LoVo (cell line): ENCODE data around the gene HOXB4.

Experiments
- DNase-seq: peaks from one replicate; pipeline ENCODE4 v3.0.0-alpha.2; 2016; ENCODE audit warnings: low spot score

Gene HOXB4

DNA sequence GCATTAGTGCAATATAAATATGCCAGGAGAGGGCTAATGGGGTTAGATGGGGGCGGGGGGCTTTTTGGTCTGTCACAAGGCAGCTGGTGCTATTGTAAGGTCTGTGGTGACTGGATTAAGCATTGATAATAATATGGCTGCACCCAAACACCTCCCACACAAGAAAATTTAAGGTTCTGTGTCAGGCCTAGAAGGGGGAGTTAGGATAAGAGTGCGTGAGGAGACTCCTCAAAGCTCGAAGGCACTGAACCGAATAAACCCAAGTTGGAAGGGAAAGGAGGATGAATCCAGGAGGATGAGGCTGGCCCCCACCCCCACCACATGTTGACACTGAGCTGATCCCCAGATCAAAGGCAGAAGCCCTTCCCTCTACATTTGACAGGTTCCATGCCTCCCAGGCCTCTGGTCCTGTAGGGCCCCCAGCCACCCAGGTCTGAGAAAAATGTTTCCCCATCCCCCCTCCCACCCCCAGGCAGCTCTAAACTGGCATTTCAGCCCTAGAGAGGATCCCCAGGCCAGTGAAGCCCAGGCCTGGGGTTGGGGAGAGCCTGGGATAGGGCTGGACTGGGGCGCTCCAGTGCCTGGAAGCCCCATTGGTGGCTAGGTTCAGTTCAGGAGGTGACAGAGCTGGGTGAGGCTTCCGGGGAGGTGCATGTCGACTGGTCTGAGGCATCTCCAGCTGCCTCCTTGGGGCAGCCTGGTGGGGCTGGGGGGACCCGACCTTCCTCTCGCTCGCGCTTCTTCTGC, 49.0 kb downstream of the HOXB4 start:
- no peak for DNase-seq

DNA sequence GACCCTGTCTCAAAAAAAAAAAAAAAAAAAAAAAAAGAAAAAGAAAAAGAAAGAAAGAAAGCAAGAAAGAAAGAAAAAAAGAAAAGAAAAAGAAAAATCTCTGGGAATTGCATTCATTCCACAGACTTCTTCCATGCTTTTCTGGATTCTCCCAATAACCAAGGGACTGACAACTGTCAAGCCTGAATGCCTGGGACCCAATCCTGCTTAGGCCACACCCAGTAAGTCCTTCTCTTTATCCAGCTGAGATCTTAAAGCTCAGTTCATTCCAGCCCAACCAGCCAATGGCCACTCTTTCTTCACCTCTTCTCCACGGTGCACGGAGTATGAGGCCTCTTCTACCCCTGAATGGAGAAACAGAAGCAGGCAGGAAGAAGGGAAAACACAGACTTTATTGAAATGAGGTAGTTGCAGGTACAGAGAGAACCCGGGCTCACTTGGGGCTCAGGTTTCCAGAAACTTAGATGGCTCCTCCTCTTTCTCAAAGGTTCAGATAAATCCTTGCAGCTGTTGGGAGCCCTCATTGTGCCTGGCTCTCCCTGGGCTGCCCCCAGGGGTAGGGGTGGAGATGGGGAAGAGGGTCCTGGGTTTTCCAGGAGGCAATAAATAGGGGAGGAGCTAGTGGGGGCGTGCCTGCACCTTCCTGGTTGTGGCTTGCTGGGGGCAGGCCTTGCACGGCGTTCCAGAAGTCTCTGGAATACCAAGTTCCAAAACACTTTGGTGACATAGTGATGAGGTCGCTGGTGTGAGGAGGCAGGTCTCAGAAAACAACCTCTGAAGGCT, 49.8 kb downstream of the HOXB4 start:
- DNase-seq = no peak

DNA sequence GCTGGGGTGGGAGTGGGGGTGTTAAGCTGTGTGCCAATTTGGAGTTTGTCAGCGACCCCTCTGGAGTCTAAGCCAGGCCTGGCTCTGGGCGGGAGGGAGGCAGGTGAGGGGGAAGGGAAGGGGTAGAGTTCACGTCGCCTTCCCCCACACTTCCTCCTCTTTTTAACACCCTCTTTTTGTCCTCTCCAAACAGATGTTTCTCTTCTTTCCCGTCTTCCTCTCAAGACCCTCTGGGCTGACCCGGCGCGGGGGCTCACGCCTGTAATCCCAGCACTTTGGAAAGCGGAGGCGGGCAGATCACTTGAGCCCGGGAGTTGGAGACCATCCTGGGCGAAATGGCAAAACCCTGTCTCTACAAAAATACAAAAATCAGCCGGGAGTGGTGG, 50.6 kb downstream of the HOXB4 start:
- DNase-seq = no peak

DNA sequence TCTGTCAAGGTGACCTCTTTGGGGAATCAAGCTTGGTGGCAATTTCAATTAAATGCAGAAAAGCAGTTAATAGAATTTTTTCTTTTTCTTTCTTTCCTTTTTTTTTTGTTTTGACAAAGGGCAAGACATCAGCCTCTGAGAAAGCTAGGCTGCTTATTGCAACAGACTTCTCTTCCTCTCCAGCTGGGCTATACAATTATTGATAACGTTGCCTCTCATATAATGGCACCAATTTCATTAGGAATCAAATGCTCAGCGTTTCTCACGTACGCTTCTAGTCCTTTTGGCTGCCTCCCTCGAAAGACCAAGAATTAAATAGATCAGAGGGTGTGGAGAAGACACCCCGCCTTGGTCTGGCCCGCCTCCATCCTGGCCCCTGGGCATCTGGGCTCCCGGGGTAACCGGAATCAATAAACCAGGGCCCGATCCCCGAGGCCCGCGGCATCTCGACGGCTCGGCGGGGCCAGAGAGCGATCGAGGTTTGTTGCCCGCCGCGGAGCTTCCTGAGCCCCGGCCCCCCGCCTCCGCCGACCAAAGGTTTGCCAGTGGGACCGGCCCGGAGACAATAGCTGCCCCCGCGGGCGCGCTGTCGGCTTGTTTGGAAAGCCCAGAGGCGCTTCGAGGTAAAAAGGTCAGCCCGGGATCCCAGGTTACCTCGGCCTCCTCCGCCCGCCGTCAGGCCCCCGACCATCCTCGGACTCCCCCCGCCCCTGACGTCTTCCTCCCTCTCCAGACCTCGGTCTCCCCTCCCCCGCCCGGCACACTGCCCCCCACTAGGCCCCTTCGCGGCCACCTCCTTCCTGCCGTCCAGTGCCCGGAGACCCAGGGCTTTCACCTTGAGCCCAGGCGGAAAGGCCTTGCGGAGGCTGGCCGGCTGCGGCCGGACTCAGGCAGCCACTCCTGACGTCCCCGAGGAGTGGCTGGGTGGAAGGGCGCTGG, 51.3 kb downstream of the HOXB4 start:
- DNase-seq = no peak
